ENCODE measurements around the gene NDUFV2.

NDUFV2 gene

DNA sequence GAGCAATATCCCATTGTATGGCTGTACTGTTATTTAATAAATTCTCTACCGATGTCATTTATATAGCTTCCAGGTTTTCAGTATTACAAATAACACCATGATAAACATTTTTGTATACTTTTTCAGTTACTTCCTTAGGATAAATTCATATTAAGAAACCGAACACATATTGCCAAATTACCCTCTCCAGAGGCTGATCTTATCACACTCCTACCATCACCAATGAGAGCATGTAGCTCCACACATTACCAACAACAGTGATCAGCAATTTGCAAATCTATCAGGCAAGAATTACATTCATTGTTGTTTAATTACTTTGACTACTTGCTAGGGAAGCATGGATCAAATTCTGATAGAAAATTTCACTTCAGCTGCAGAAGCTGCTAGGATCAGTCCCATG is 5.8 kb upstream of the NDUFV2 start:
- Mint-ChIP-seq H3K27me3 (no peaks in the 10 kb centered on the region), H3K36me3 (ENCODE audit: low read depth) (no peaks in the 10 kb centered on the region), H3K4me1 (peaks cover 63% of the 10 kb centered on the region), H3K27ac (peak overlapping the region; percentile 0), H3K9me3 (no peaks in the 10 kb centered on the region), H3K4me3 (no peak overlapping the region)
- ATAC-seq (no peak), DNase-seq (no peak)

DNA sequence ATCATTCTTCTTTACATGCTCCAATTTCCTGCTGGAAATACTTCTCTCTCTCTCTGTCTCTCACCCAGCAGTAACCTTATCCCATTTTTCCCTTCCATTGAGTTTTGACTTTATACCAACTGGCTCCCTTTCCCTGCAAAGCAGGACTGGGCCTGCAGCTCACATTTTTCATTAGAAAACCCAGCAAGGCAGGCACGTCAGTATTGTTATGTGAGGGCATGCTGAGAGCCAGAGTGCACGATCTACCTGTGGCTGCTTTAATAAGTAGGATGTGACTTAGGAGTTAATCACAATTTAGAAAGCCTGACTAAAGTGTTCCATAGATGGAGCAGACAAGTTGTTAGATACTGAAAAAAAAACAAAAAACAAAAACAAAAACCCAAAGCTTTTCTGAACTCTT is 5.2 kb upstream of the NDUFV2 start:
- peak overlapping the region; percentile 64 for H3K27ac Mint-ChIP-seq
- peaks cover 58% of the 10 kb centered on the region for H3K4me1 Mint-ChIP-seq
- no peak for DNase-seq

GRCh38 chr18:9100796-9101195 is 1.7 kb upstream of the NDUFV2 start:
- Mint-ChIP-seq H3K27me3 (no peaks in the 10 kb centered on the region), H3K36me3 (ENCODE audit: low read depth) (peaks cover 30% of the 10 kb centered on the region), H3K9me3 (no peaks in the 10 kb centered on the region), H3K4me3 (no peak overlapping the region), H3K4me1 (peaks cover 47% of the 10 kb centered on the region), H3K27ac (peak overlapping the region; percentile 47)
- ATAC-seq (no peak), DNase-seq (no peak)

More for the DNA sequence above, 5.2 kb upstream of the NDUFV2 start:
- Mint-ChIP-seq H3K27me3 (no peaks in the 10 kb centered on the region), H3K36me3 (ENCODE audit: low read depth) (no peaks in the 10 kb centered on the region), H3K9me3 (no peaks in the 10 kb centered on the region), H3K4me3 (no peak overlapping the region)
- ATAC-seq: no peak

DNA sequence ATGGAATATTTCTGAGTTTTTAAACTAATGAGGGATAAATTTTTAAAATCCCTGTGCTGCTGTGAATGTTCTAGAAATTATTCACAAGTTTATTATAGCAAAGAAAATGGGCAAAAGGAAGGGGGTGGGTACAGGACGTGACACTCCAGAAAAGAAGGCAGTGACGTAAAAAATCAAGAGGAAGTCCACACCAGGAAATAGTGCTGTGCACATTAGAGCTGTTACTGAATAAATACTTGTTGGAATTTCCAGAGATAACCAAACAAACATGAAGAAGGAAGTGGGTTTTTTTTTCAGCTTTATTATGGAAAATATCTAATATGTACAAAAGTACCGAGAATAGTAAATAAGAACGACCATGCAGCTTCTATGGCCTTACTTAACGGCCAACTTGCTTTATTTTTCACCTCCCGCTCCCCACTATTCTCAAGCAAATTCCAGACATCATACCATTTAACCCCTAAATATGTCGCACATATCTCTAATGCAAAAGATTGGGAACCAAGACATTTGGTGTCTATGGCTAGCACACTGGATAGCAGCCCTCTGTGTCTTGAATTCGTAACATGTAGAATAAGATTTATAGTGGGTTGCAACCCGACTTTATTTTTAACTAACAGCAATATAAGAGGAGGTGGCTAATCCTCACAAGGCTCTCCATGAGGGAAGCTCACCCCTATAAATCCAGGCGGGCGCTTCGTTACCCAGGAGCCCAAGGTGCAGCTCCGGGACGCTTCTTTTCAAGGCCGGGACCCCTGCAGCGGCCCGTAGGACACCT is 580 bp upstream of the NDUFV2 start:
- DNase-seq (no peak), ATAC-seq (peak; percentile 31)
- Mint-ChIP-seq H3K27ac (peak overlapping the region; percentile 93), H3K27me3 (no peaks in the 10 kb centered on the region), H3K4me3 (peak overlapping the region; percentile 91), H3K4me1 (peaks cover 49% of the 10 kb centered on the region), H3K9me3 (no peaks in the 10 kb centered on the region), H3K36me3 (ENCODE audit: low read depth) (peaks cover 41% of the 10 kb centered on the region)

GRCh38 chr18:9103376-9103873 is 926 bp downstream of the NDUFV2 start:
- H3K9me3 Mint-ChIP-seq: no peaks in the 10 kb centered on the region
- H3K27me3 Mint-ChIP-seq: no peaks in the 10 kb centered on the region
- peaks cover 54% of the 10 kb centered on the region for H3K4me1 Mint-ChIP-seq
- H3K27ac Mint-ChIP-seq: peak overlapping the region; percentile 88
- H3K4me3 Mint-ChIP-seq: peak overlapping the region; percentile 91
- H3K36me3 Mint-ChIP-seq (ENCODE audit: low read depth): peaks cover 43% of the 10 kb centered on the region
- DNase-seq (no peak), ATAC-seq (no peak)

DNA sequence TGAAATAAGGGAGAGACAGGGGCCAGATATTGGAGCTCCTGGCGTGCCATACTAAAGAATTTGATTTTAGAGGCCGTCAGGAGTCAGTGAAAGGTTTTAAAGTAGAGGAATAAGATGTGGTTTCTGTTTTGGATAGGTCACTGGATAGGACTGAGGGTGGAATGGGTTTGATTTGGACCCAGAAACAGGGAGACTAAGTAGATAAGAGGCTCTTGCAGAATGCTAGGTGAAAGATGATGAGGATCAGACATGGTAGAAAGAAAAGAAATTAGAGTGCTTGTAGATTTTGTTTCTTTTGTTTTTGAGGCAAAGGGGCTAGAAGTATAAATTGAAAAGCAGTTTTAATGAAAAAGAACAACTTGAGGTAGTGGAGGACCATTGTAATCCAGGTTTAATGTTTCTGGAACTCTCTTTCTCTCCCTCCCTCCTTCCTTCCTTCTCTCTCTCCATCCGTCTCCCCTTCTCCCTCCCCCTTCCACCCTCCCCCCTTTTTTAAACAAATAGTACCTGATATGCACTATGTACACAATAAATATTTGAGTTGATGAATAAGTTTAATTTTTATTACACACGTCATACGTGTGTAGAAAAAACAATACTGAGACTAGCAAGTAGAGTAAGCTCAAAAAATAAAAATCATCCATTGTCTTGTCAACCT is 1.9 kb downstream of the NDUFV2 start:
- DNase-seq (no peak), ATAC-seq (no peak)
- peak overlapping the region; percentile 88 for H3K27ac Mint-ChIP-seq
- H3K27me3 Mint-ChIP-seq: no peaks in the 10 kb centered on the region
- peak overlapping the region; percentile 91 for H3K4me3 Mint-ChIP-seq
- peaks cover 63% of the 10 kb centered on the region for H3K4me1 Mint-ChIP-seq
- H3K9me3 Mint-ChIP-seq: no peaks in the 10 kb centered on the region
- H3K36me3 Mint-ChIP-seq (ENCODE audit: low read depth): peaks cover 46% of the 10 kb centered on the region

- Mint-ChIP-seq H3K9me3 (no peaks in the 10 kb centered on the region), H3K4me1 (peaks cover 74% of the 10 kb centered on the region), H3K27ac (peak overlapping the region; percentile 88), H3K36me3 (ENCODE audit: low read depth) (peaks cover 53% of the 10 kb centered on the region), H3K27me3 (no peaks in the 10 kb centered on the region), H3K4me3 (peak overlapping the region; percentile 91)
- ATAC-seq (no peak), DNase-seq (no peak)
Observed at GRCh38 chr18:9105420-9105819, 2.9 kb downstream of the NDUFV2 start.

DNA sequence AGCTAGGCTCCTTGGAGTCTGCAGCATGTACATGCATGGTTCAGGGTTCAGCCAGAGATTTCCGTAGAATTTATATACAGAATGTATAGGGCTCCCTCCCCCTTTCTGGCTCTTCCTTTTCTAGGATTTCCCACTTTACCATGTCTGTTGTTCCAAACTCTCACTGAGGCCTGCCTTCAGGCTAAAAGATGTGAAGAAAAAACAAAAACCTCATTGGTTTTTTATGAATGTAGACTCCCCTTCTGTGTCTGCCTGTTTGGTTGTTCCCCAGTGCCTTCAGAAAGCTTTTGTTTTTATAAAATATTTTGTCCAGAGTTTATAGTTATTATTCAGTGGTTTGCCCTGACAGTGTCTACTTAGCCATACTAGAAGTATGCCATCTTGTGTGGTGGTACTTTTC is 3.6 kb downstream of the NDUFV2 start:
- Mint-ChIP-seq H3K4me3 (peak overlapping the region; percentile 91), H3K27me3 (no peaks in the 10 kb centered on the region), H3K36me3 (ENCODE audit: low read depth) (peaks cover 59% of the 10 kb centered on the region), H3K4me1 (peaks cover 79% of the 10 kb centered on the region), H3K27ac (peak overlapping the region; percentile 88), H3K9me3 (no peaks in the 10 kb centered on the region)
- ATAC-seq (no peak), DNase-seq (no peak)

GRCh38 chr18:9106800-9107584 is 4.5 kb downstream of the NDUFV2 start:
- no peaks in the 10 kb centered on the region for H3K9me3 Mint-ChIP-seq
- H3K36me3 Mint-ChIP-seq (ENCODE audit: low read depth): peaks cover 68% of the 10 kb centered on the region
- H3K4me1 Mint-ChIP-seq: peaks cover 82% of the 10 kb centered on the region
- ATAC-seq: no peak
- H3K27ac Mint-ChIP-seq: peak overlapping the region; percentile 88
- H3K4me3 Mint-ChIP-seq: peak overlapping the region; percentile 91
- H3K27me3 Mint-ChIP-seq: no peaks in the 10 kb centered on the region
- DNase-seq: no peak

DNA sequence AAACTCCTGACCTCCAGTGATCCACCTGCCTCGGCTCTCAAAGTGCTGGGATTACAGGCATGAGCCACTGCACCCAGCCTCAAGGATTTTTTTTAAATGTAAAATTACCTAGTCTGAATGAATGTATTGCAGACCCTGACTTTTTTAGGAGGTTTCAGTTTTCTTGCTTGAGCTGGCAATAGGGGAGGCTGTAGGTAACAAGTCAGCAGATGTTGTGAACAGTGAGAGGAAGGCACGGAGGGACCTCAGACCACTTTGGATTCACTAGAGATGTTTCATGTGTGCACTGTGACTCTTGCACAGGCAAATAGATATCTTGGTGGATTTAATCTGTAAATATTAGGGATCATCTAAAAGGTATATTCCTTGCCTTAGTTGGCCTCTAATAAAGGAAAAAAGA is 6.4 kb downstream of the NDUFV2 start:
- Mint-ChIP-seq H3K27ac (peak overlapping the region; percentile 69), H3K4me1 (peaks cover 98% of the 10 kb centered on the region), H3K4me3 (no peak overlapping the region), H3K36me3 (ENCODE audit: low read depth) (peaks cover 68% of the 10 kb centered on the region), H3K9me3 (no peaks in the 10 kb centered on the region), H3K27me3 (no peaks in the 10 kb centered on the region)
- no peak for ATAC-seq
- DNase-seq: no peak

DNA sequence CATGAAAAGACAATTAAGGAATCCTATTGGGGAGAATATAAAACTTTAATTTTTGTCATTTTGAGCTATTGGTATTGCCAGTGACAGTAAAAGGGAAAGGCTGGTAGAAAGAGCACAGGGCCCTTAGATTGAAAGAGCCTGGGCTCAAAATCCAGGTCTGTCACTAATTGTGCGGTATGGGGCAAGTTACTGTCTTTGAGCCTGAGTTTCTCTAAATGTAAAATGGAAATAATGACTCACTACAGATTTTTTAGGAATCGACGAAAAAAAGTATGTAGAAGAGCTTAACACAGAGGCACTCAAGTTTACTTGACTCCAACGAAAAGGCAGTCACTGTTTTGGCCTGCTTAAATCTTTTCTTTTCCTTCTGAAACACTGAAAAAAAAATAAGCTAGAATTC is 7.0 kb downstream of the NDUFV2 start:
- Mint-ChIP-seq H3K4me1 (peaks cover 95% of the 10 kb centered on the region), H3K4me3 (peak overlapping the region; percentile 44), H3K27me3 (no peaks in the 10 kb centered on the region), H3K9me3 (no peaks in the 10 kb centered on the region), H3K27ac (peak overlapping the region; percentile 69), H3K36me3 (ENCODE audit: low read depth) (peaks cover 63% of the 10 kb centered on the region)
- ATAC-seq (peak; percentile 49), DNase-seq (no peak)

GRCh38 chr18:9113468-9114149 is 11.1 kb downstream of the NDUFV2 start:
- ATAC-seq (no peak), DNase-seq (no peak)
- Mint-ChIP-seq H3K27me3 (no peaks in the 10 kb centered on the region), H3K9me3 (no peaks in the 10 kb centered on the region), H3K36me3 (ENCODE audit: low read depth) (peaks cover 49% of the 10 kb centered on the region), H3K4me1 (peaks cover 92% of the 10 kb centered on the region), H3K4me3 (peak overlapping the region; percentile 15), H3K27ac (peak overlapping the region; percentile 82)

- Mint-ChIP-seq H3K27me3 (no peaks in the 10 kb centered on the region), H3K27ac (peak overlapping the region; percentile 96), H3K9me3 (no peaks in the 10 kb centered on the region), H3K4me1 (peaks cover 90% of the 10 kb centered on the region), H3K36me3 (ENCODE audit: low read depth) (peaks cover 52% of the 10 kb centered on the region), H3K4me3 (peak overlapping the region; percentile 80)
- no peak for DNase-seq
- no peak for ATAC-seq
Observed at GRCh38 chr18:9115984-9116383, 13.5 kb downstream of the NDUFV2 start.

All from activated naive CD8-positive, alpha-beta T cell treated with anti-CD3 and anti-CD28 coated beads, Interleukin-2, amount 50 U/mL, for 24 hours (primary cell).